Right atrium auricular region (tissue), 2 donors: Measurements from ENCODE around the gene HOXB5. TPM values are rescaled to one million over a fixed set of nuclear protein-coding genes. Genes with fewer than 3 reads are reported as not detected.
A peak's percentile ranks its signal among the peaks of the same experiment; 100 is the strongest.

Experiments used
- DNase-seq: peaks from one replicate; pipeline ENCODE4 v3.0.0-alpha.2; 2019; ENCODE audit warnings: low spot score
- H3K27ac ChIP-seq, 2 donors: fragments of 200-600 bp; sonication (generic); 1 replicate in 1 of 2; 2 replicates in 1 of 2; pipeline ENCODE4 v1.5.1; 2016 to 2019
- H3K27me3 ChIP-seq, 2 donors: fragments of 200-600 bp; sonication (generic); one replicate each; pipeline versions ENCODE4 v1.5.1 to v1.6.0; 2017 to 2019
- H3K36me3 ChIP-seq: fragments of 200-600 bp; sonication (generic); one replicate; pipeline ENCODE4 v1.5.1; 2016
- H3K4me1 ChIP-seq, 2 donors: fragments of 200-600 bp; sonication (generic); one replicate each; pipeline versions ENCODE4 v1.5.1 to v1.6.0; 2017 to 2019
- H3K4me3 ChIP-seq, 2 donors: fragments of 200-600 bp; sonication (generic); 1 replicate in 1 of 2; 2 replicates in 1 of 2; pipeline ENCODE4 v1.5.1; 2017 to 2019; ENCODE audit warnings: mild to moderate bottlenecking in 1 of 2, moderate library complexity in 1 of 2
- H3K9me3 ChIP-seq, 2 donors: fragments of 200-600 bp; sonication (generic); one replicate each; pipeline ENCODE4 v1.5.1; 2019
- total RNA-seq, 2 donors: library from RNA; depleted of rRNA; stranded (reverse); fragments of >200 nt; gene quantifications; one replicate each; pipeline ENCODE4 v1.1.0, GENCODE V29; 2016
- TF ChIP-seq, protein P1 (sequence below), 2 donors: fragments of 200-600 bp; sonication (generic); IDR thresholded peaks; one replicate each; pipeline ENCODE4 v1.5.1; 2019; ENCODE audit warnings: antibody characterized with exemption in 2 of 2

The HOXB5 gene
- total RNA-seq, 2 donors from 2014 or later: not detected

DNA sequence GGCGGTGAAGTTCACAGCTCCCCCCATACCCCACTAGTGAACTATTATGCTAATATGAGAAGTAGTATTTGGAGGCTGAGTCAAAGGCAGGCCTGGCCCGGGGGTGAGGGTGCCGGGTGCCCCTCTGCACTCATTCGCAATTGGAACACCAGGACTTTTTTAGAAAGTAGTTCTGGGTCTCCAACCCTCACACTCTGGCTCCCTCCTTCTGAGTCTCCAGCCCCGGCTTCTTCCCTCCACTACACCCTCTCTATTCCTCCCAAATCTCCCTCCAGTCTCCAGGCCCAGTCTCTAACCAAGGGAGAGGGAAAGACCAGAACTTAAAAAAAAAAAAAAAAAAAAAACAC, 37.4 kb downstream of the HOXB5 start:
- Histone ChIP-seq H3K27ac (no peak overlapping the region), H3K4me3 (no peak overlapping the region), H3K4me1 (peaks cover 0 to 22% of the 10 kb centered on the region in 2 donors), H3K27me3 (peaks cover 0 to 7% of the 10 kb centered on the region in 2 donors), H3K36me3 (no peaks in the 10 kb centered on the region), H3K9me3 (no peaks in the 10 kb centered on the region)
- TF ChIP-seq, protein P1, sequence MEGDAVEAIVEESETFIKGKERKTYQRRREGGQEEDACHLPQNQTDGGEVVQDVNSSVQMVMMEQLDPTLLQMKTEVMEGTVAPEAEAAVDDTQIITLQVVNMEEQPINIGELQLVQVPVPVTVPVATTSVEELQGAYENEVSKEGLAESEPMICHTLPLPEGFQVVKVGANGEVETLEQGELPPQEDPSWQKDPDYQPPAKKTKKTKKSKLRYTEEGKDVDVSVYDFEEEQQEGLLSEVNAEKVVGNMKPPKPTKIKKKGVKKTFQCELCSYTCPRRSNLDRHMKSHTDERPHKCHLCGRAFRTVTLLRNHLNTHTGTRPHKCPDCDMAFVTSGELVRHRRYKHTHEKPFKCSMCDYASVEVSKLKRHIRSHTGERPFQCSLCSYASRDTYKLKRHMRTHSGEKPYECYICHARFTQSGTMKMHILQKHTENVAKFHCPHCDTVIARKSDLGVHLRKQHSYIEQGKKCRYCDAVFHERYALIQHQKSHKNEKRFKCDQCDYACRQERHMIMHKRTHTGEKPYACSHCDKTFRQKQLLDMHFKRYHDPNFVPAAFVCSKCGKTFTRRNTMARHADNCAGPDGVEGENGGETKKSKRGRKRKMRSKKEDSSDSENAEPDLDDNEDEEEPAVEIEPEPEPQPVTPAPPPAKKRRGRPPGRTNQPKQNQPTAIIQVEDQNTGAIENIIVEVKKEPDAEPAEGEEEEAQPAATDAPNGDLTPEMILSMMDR (IDR thresholded peaks at IDR 0.05): no peak
- DNase-seq: no peak

DNA sequence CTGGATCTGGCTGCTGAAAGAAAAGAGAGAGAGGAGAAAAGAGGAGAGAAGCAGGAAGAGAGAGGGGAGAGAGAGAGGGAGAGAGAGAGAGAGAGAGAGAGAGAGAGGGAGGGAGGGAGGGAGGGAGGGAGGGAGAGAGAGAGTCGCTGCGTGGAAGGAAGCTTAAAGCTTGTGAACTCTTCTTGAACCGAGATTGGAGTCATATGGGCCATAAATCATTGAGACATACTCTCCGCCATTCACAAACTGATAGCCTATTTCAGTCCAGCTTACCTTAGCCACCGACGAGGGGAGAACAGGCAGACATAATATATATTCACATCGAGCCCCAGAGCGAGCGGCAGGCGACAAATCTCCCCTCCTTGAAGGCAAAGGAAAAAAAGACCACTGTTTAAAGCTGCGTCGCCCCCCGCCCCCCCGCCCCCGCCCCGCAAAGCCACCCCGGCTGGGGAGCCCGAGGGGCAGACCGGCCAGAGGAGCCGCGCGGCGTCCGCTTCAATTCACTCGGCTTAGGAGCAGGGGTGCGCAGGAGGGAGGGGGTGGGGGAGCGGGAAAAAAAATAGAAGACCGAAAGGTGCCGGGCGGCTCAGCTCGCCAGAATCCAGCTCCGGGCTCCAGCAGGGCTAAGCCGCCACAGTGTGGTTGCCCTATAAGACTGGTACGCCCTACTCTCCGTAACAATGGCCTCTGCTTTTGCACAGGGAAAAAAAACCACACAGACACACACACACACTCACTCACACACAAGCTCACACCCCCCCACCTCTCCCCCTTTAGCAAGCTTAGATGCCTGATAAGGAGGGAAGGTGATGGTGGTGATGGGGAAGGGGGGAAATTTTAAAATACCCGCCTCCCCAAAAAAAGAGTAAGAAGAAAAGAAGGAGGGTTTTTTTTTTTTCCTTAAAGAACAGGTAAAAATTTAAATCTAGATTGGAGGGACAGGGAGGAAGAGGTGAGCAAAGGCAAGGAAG, 38.0 kb downstream of the HOXB5 start:
- Histone ChIP-seq H3K27me3 (peaks cover under 1 to 7% of the 10 kb centered on the region in 2 donors), H3K36me3 (no peaks in the 10 kb centered on the region), H3K4me1 (peaks cover 0 to 22% of the 10 kb centered on the region in 2 donors), H3K27ac (peak overlapping the region; percentile 56 to 66), H3K4me3 (peak overlapping the region; percentile 22 to 47), H3K9me3 (no peaks in the 10 kb centered on the region)
- TF ChIP-seq, protein P1 (IDR thresholded peaks at IDR 0.05): peak in 1 of 2 donors; percentile 47
- no peak for DNase-seq

DNA sequence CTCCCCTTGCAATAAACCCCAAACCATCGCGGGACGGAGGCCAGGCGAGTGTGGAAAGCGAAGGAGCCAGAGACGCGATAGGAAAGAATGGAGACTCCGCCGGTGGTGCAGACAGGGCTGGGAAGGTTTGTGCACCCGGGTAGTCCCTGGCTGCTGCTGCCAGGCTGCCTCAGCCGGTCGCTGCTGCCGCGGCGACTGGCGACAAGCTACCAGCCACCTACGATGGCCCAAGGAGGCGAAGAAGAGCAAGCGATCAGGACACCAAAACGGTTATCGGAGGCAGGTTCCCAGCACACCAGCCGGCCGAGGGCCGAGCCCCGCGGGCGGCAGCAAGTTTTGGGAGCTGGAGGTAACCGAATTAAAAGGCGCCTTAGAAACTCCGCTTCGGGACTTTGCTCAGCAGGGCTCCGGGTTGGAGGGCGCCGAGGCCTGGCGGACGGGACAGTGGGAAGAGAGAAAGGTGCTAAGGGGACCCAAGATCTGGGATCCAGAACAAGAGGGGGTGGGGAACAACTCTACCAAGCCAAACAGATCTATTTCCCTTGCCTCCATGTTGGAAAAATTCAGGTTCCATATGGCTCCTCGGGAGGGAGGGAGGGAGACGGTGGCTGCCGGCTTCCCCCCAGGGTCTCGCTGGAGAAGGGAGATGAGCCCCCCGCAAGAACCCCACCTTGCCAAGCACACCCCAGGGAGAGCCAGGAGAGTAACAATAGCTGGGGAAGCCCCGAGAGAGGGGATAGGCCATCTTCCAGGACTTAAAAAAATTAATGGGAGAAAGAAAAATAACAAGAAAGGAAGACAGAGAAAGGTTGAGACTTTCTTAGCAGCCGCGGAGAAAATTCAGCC, 38.9 kb downstream of the HOXB5 start:
- Histone ChIP-seq H3K4me1 (peaks cover 0 to 22% of the 10 kb centered on the region in 2 donors), H3K9me3 (no peaks in the 10 kb centered on the region), H3K27ac (peak overlapping the region; percentile 13 to 56), H3K36me3 (no peaks in the 10 kb centered on the region), H3K27me3 (peaks cover 4 to 7% of the 10 kb centered on the region in 2 donors), H3K4me3 (peak overlapping the region; percentile 28 to 47)
- no peak for DNase-seq
- TF ChIP-seq, protein P1 (IDR thresholded peaks at IDR 0.05): no peak

DNA sequence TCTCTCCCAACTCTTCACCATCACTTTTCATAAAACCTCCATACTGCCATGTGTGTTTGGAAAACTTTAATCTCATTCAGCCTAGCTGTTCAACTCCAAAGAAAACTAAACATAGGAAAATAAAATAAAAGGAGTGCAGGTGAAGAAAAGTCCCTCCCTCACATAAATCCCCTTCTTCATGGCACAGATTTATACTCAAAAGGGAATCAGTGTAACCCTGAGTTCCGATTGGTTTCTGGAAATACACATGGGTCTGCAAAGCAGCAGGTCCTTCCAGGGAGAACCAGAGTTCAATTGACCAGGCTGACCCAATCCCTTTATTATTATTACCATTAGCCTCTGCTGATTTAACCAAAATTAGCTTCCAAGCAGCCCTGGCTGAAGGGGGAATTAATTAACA, 39.8 kb downstream of the HOXB5 start:
- Histone ChIP-seq H3K4me3 (no peak overlapping the region), H3K36me3 (no peaks in the 10 kb centered on the region), H3K4me1 (peaks cover 0 to 22% of the 10 kb centered on the region in 2 donors), H3K27ac (peak overlapping the region; percentile 9 to 56), H3K27me3 (peaks cover 4 to 7% of the 10 kb centered on the region in 2 donors), H3K9me3 (no peaks in the 10 kb centered on the region)
- TF ChIP-seq, protein P1 (IDR thresholded peaks at IDR 0.05): no peak
- no peak for DNase-seq

DNA sequence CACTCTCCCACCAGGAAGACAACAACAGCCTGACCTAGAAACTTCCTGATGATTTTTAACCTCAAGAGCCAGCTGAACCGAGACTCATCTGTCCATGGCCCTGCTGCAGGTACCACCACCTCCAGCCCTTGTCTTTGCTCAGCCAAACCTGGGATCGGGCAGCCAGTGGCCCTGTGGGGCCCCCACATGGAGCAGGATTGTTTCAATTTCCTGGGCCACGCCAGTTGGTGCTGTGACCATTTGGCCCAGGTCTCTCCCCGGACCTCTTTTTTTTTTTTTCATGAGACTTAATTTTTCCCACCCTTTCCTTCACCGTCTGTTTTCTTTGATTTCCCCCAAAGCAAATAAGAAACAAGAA, 40.4 kb downstream of the HOXB5 start:
- no peak for DNase-seq
- peak overlapping the region in 1 of 2 donors; percentile 48 for H3K27ac ChIP-seq
- no peaks in the 10 kb centered on the region for H3K9me3 ChIP-seq
- peaks cover 4 to 7% of the 10 kb centered on the region in 2 donors for H3K27me3 ChIP-seq
- H3K4me3 ChIP-seq: no peak overlapping the region
- TF ChIP-seq, protein P1 (IDR thresholded peaks at IDR 0.05): no peak
- peaks cover 0 to 22% of the 10 kb centered on the region in 2 donors for H3K4me1 ChIP-seq
- no peaks in the 10 kb centered on the region for H3K36me3 ChIP-seq
